GM21723 (cell line): ENCODE measurements around the gene MSRB2.
A peak's percentile ranks its signal among the peaks of the same experiment; 100 is the strongest.
"Not testable (repeated sequence)": the region's sequence is repeated elsewhere in the genome, so short reads cannot be mapped to it uniquely, and the experiment has no call there.

Experiments used
- ATAC-seq: cut with Tn5 transposase; IDR thresholded peaks from one replicate; pipeline ENCODE4 v1.9.1; 2021; ENCODE audit warnings: mild to moderate bottlenecking, moderate library complexity; ENCODE audit not compliant: unreplicated experiment

Gene MSRB2

DNA sequence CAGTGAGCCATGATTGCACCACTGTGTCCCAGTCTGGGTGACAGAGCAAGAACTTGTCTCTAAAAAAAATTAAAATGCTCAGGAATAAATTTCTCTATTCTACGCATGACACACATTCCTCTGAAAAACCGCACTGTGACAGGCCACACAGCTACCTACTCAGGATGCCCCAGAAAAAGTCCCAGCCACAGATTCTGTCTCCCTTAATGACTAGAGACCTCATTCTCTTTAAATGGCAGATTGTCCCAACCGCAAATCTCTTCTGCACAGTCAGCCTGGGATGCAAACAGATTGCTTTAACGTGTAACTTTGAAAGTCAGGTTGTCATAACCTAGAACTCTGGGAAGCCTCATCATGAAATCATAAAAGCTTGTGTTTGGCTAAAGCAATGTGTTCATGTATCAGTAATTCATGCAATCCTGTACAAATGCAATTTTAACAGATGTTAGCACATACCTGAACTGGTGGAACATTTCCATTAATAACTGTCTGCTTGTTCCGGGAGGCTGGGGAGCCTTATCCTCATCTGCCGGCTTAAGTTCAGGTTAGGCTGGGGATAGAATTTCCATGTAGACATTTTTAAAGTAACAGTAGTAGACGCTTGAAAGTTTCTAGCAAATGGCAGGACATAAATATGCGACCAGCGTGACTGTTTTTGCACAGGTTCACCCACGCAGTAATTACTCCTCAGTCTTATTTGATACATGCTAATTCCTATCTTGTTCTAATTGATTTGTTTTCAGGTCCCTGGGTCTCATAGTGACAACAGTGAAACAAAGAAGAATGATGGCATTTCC is 26.2 kb upstream of the MSRB2 start:
- ATAC-seq, result no peak

- ATAC-seq, result peak; percentile 9
Observed at GRCh38 chr10:23070092-23070912, 25.1 kb upstream of the MSRB2 start.

GRCh38 chr10:23070913-23071218 is 24.5 kb upstream of the MSRB2 start:
- peak; percentile 63 for ATAC-seq

DNA sequence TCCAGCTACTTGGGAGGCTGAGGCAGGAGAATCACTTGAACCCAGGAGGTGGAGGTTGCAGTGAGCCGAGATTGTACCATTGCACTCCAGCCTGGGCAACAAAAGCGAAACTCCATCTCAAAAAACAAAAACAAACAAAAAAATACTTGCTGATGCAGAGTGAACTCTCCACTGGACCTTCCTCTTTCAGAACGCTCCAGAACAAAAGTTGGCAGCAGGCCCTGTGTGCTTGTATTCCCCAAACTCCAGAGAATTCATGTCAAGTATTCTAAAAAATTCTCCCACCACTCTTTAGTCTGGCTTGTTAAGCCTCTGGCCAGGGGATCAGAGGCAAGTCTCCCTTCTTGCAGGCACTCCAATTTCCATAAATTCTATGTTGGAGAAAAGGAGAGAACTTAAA is 22.8 kb upstream of the MSRB2 start:
- not testable (repeated sequence) for ATAC-seq

GRCh38 chr10:23073527-23073926 is 21.9 kb upstream of the MSRB2 start:
- ATAC-seq, result no peak

- no peak for ATAC-seq
Observed at GRCh38 chr10:23075672-23076071, 19.7 kb upstream of the MSRB2 start.

DNA sequence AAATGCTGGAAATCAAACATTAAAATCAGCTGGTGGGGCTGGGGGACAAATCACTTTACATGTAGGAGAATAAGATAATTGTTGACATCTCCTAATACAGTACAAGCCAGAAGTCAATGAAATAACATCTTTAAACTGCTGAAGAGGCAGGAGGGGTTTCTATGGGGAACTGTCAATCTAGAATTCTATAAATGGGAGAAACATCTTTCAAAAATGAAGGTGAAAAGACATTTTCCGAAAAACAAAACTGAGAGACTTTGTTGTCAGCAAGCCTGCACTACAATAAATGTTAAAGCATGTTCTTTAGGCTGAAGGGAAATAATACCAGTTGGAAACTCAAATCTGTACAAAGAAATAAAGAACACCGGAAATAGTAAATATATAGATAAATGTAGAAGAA is 17.3 kb upstream of the MSRB2 start:
- no peak for ATAC-seq

DNA sequence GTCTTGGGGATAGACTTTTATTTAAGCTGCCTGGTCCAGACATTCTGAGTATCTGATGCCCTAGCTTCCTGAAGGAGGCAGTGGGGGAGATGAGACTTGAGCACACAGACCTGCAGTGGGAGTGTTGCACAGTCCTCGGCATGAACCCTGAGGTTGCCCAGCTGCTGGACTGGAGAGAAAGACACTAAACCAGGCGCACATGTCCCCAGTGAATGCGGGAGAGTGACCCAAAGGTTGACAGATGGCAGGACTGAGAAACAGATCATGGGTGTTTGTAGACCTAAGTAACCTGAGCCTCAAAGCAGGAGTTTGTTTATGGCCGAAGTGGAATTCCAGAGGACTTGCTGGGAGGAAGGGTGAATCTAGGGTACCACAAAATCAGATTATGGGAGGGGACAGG is 15.7 kb upstream of the MSRB2 start:
- no peak for ATAC-seq

DNA sequence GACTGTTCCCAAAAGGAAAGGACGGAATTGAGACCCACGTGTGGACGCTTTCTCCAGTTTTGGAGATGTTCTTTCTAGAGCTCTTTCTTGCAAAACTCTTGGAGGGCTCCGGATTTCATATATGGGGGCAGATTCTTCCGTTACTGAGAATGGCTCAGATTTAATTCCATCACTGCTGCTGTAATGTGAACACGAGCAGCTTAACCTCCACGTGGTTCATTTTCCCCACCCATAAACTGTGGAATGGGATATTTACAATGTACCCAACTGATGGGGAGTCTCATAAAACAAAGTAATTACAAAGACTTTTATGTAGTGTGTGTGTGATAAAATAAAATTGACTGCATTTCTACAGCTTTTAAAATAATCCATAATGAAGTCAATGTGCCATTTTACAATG is 15.1 kb upstream of the MSRB2 start:
- no peak for ATAC-seq

GRCh38 chr10:23081221-23081750 is 14.1 kb upstream of the MSRB2 start:
- ATAC-seq, result no peak

- peak; percentile 55 for ATAC-seq
Observed at GRCh38 chr10:23081891-23082290, 13.5 kb upstream of the MSRB2 start.

- no peak for ATAC-seq
Observed at GRCh38 chr10:23088609-23089008, 6.8 kb upstream of the MSRB2 start.

DNA sequence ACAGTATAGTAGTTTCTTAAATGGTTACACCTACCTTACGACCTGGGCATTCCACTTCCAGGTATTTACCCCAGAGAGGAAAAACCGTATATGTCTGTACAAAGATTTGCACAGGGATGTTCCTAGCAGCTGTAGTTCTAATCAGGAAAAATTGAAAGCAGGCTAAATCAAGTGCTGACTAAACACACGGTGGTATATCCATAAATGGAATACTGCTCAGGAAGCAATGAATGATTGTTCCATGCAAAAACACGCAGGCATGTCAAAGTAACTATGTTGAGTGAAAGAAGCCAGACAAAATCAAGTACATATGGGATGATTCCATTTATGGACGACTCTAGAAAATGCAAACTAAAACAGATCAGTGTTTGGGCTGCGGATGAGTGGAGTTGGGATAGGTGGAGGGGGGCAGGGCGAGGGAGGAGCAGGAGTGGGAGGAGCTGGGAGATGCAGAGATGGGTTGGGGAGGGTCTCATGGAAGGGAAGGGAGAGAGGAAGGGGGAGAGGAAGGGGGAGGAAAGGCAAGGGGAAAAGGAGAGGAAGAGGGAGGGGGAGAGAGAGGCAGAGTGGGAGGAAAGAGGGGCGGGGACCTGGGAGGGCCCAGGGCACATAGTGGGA is 484 bp upstream of the MSRB2 start:
- ATAC-seq, result no peak

DNA sequence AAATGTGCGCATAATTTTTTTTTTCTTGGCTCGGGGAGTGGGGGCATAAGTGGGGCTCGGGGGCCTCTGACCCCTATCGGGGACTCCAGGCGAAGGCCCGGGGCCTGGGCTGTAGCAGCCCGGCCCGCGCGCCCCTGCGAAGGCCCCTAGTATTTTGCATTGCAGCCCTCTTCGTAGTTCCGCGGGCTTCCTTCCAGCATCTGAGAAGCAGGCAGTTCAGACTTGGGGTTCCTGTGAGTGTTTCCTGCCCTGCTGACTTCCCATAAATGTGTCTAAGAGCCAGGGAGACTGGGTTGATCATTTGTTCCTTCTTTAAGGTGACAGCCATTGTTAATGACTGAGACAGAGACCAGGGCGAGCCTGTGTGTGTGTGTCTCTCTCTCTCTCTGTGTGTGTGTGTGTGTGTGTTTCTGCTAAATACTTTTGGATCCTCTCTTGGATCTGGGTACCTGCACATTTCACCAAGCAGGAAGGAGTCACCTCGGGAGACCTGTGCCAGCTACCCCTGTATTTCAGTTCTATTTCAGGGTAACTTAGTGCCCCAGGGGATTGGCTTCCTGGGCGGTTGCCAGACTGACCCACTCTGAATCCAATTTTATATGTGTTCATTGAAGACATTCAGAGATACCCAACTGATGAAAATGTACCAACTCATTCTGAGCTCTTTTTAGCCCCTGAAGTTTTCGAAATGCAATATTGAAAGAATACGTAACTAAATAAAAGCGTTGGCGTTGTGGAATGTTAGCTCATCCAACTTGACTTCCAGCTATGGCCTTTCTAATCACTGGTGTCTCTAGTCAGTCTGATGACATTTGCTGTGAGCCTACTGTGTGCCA is 805 bp downstream of the MSRB2 start:
- peak; percentile 72 for ATAC-seq

DNA sequence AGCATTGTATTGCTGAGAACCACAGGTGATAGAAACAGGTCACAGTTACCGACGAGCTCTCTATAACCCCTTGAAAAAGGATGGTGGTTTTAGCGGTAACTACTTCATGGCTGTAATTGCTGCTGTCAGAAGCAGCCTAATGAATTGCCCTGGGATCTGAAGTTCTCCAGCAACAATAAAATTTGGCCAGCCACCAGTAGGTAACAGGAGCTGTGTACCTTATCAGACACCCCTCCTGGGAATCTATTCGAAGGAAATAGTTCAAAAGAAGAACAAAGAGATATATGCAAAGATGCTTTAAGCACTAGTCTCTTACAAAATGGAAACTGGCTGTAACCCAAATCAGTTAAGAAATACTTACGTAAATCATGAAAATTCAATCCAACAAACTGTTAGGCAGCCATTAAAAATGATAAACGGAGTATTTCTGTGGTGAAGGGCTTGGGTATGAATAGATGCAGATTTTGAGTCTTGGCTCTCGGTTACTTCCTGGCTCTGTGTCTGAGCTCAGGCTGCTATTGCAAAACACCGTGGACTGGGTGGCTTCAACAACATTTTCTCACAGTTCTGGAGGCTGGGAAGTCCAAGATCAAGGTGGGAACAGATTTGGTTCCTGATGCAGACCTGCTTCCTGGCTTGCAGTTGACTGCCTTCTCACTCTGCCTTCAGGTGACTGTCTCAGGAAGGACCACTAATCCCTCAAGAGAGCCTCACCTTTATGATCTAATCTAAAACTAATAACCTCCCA is 1.6 kb downstream of the MSRB2 start:
- ATAC-seq, result no peak

DNA sequence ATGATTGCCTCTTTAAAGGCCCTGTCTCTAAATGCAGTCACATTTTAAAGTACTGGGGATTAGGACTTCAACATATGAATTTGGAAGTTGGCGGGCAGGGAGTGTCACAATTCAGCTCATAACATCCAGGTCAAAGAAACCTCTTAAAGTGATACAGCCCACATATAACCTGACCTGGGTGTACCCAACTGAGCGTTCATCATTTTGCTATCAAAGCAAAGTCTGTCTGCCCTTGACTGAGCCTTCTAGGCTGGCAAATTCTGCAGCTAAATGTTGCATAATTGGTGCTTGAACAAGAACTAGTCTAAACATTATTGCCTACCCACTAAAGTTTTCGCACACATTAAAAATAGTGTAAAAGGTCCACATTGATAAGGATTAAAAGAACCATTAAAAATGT is 3.7 kb downstream of the MSRB2 start:
- no peak for ATAC-seq

GRCh38 chr10:23099816-23100215 is 4.4 kb downstream of the MSRB2 start:
- ATAC-seq, result no peak

- ATAC-seq, result no peak
Observed at GRCh38 chr10:23100331-23101030, 5.1 kb downstream of the MSRB2 start.

DNA sequence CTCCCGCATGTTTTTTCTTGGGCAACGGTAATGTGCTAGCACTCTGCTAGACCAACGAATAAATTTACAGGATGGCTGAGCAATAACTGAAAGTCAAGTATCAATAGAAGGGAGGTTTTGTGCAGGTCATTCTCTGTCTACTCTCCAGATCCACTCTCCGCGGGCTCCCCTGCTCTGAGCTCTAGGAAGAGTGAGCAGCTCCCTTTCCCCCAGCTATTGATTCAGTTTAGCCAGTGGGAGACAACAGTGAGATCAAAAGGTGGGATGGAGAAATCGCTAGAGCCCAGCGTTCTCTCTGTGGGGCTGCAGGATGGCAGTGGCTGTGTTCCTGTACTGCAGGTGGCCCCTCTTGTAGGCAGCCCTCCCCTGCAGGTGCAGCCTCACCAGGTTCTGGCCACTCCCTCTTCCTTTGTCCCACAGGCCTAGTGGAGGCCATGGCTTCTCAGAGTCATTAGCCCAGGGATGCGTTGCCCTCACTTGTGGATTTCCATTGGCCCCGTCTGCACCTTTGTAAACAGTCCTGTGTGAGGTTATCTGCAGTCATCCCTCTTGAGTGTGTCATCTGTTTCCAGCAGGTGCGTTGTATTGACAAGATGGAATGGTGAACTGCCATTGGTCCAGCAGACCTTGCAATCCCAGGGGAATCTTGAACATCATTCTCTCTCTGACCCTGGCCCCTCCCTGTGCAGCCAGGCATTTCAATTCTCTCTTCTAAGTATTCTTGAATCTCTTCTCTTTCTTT is 11.1 kb downstream of the MSRB2 start:
- no peak for ATAC-seq
